HL-60 (cell line): Measurements from ENCODE around the gene DCAF15.

Experiments used
- CTCF ChIP-seq: IDR thresholded peaks from one replicate; pipeline ENCODE4 v1.5.1; 2011; ENCODE audit warnings: low read length, control low read depth, inconsistent platforms; ENCODE audit not compliant: insufficient read depth
- POLR2AphosphoS5 ChIP-seq: IDR thresholded peaks from 2 replicates; pipeline ENCODE4 v1.6.1; 2012; ENCODE audit warnings: low read depth
- REST ChIP-seq: IDR thresholded peaks from 2 replicates; pipeline ENCODE4 v1.6.1; 2012; ENCODE audit warnings: low read depth; ENCODE audit not compliant: insufficient replicate concordance
- SPI1 ChIP-seq: IDR thresholded peaks from 2 replicates; pipeline ENCODE4 v1.6.1; 2012; ENCODE audit warnings: low read depth, mild to moderate bottlenecking, borderline replicate concordance

DNA sequence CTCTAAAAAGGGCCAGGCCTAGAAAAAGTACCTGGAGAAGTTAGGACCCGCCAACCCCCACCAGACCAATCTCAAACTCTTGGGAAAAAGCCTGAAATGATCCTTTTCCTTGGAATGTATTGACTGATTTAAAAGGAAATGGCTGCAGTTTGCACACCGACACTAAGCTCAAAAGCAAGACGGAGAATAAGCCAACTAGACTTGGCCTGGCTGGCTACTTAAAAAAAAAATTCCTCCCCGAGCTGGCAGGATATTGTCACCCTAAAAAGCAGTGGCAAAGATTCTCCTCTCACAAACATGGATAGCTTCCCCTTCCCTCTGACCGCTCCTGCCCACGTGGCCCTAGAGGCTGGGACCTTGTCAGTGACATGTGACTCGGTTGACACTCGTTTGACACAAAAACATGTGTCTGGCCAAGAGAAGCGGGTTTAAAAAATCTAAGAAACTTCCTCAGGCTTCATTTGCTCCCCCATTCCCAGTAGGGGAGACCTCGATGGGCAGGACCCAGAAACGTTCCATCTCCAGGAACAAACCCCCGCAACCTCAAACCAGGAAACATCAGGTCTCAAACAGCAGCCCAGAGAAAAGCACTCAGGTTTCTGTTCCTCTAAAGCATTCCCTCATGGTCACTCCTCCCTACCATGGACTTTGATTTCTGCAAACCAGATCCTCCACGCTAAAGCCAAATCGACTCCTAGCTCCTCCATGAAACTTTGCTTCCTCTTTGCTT is 52.5 kb downstream of the DCAF15 start:
- no peak for TF ChIP-seq CTCF
- TF ChIP-seq POLR2AphosphoS5 = no peak; the same call in 1 of the 2 replicates
- TF ChIP-seq REST = no peak
- no peak for TF ChIP-seq SPI1
